Neutrophil (primary cell): ENCODE data around the gene TMEM30B.
"Not testable (repeated sequence)": the region's sequence is repeated elsewhere in the genome, so short reads cannot be mapped to it uniquely, and the experiment has no call there.

Source experiments
- H3K27ac ChIP-seq: fragments of 200-600 bp; sonication (generic); 2 replicates; pipeline ENCODE4 v1.5.1; 2016; ENCODE audit warnings: mild to moderate bottlenecking, moderate library complexity
- H3K27me3 ChIP-seq: fragments of 200-600 bp; sonication (generic); 2 replicates; pipeline ENCODE4 v1.6.0; 2016; ENCODE audit warnings: mild to moderate bottlenecking
- H3K36me3 ChIP-seq: fragments of 200-600 bp; sonication (generic); 2 replicates; pipeline ENCODE4 v1.5.1; 2017
- H3K4me1 ChIP-seq, 2 experiments: fragments of 200-600 bp in 1 of 2; sonication (generic) in 1 of 2; 1 replicate in 1 of 2; 2 replicates in 1 of 2; pipeline versions ENCODE4 v1.5.1 to v1.6.1; 2013 to 2016; ENCODE audit warnings: low read depth in 1 of 2, low read length in 1 of 2, mild to moderate bottlenecking in 1 of 2, moderate library complexity in 1 of 2; ENCODE audit not compliant: control insufficient read depth in 1 of 2, insufficient read depth in 1 of 2
- H3K4me3 ChIP-seq, 2 experiments: fragments of 200-600 bp in 1 of 2; sonication (generic) in 1 of 2; 1 replicate in 1 of 2; 2 replicates in 1 of 2; pipeline ENCODE4 v1.5.1; 2013 to 2016; ENCODE audit warnings: low read depth in 1 of 2, low read length in 1 of 2, mild to moderate bottlenecking in 1 of 2, moderate library complexity in 1 of 2
- H3K9me3 ChIP-seq: fragments of 200-600 bp; sonication (generic); 2 replicates; pipeline ENCODE4 v1.5.1; 2016
- CTCF ChIP-seq: fragments of 200-600 bp; sonication (generic); IDR thresholded peaks from 2 replicates; pipeline ENCODE4 v1.5.1; 2016; ENCODE audit warnings: antibody characterized with exemption

The TMEM30B gene

GRCh38 chr14:61321385-61322010 is 40.4 kb upstream of the TMEM30B start, which contains the start of gene PRKCH:
Gene PRKCH, plus strand, starts transcription at chr14:61321579. Its CDS starts 523 bp downstream, at chr14:61322102.
- TF ChIP-seq CTCF, result no peak
- Histone ChIP-seq H3K4me1 (peaks cover 16 to 24% of the 10 kb centered on the region in 2 experiments), H3K9me3 (no peaks in the 10 kb centered on the region), H3K27ac (no peak within 1 kb of the TSS), H3K27me3 (peaks cover 59% of the 10 kb centered on the region), H3K36me3 (no peaks in the 10 kb centered on the region), H3K4me3 (peak within 1 kb of the TSS; percentile 27 to 53)

GRCh38 chr14:61320806-61321384 is 39.8 kb upstream of the TMEM30B start:
- H3K4me3 ChIP-seq, result peak overlapping the region in 1 of 2 experiments; percentile 53
- no peaks in the 10 kb centered on the region for H3K36me3 ChIP-seq
- peaks cover 16 to 24% of the 10 kb centered on the region in 2 experiments for H3K4me1 ChIP-seq
- H3K9me3 ChIP-seq, result no peaks in the 10 kb centered on the region
- H3K27ac ChIP-seq, result no peak overlapping the region
- no peak for TF ChIP-seq CTCF
- H3K27me3 ChIP-seq, result peaks cover 59% of the 10 kb centered on the region

- not testable (repeated sequence) for H3K4me3 ChIP-seq, H3K36me3 ChIP-seq, H3K9me3 ChIP-seq, H3K27ac ChIP-seq
- H3K4me1 ChIP-seq, result peaks cover 16 to 24% of the 10 kb centered on the region in 2 experiments
- H3K27me3 ChIP-seq, result peaks cover 59% of the 10 kb centered on the region
Observed at GRCh38 chr14:61320170-61320569, 39.0 kb upstream of the TMEM30B start.

GRCh38 chr14:61319706-61320105 is 38.6 kb upstream of the TMEM30B start:
- no peak overlapping the region for H3K4me3 ChIP-seq
- peaks cover 16 to 24% of the 10 kb centered on the region in 2 experiments for H3K4me1 ChIP-seq
- no peak overlapping the region for H3K27ac ChIP-seq
- H3K36me3 ChIP-seq, result no peaks in the 10 kb centered on the region
- TF ChIP-seq CTCF, result no peak
- H3K27me3 ChIP-seq, result peaks cover 58% of the 10 kb centered on the region
- H3K9me3 ChIP-seq, result no peaks in the 10 kb centered on the region

DNA sequence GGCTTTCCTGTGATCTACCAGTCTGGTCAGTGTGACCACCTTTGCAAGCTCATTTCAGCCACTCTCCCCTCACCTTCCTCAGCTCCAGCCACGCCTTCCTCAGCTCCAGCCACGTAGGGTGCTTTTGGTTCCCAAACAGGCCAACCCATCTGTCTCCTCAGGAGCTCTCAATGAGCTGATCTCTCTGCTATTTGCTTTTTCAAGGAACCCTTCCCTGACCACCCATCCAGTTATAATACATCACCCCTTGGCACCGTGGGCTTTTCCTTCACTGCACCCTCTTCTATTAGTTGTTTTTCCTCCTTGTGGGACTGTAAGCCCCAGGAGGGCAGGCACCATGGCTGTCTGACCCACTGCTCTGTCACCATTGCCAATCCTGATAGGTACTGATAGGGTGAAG is 37.9 kb upstream of the TMEM30B start:
- H3K4me3 ChIP-seq, result no peak overlapping the region
- no peak overlapping the region for H3K27ac ChIP-seq
- TF ChIP-seq CTCF, result no peak
- H3K4me1 ChIP-seq, result peaks cover 16 to 24% of the 10 kb centered on the region in 2 experiments
- peaks cover 51% of the 10 kb centered on the region for H3K27me3 ChIP-seq
- H3K9me3 ChIP-seq, result no peaks in the 10 kb centered on the region
- no peaks in the 10 kb centered on the region for H3K36me3 ChIP-seq

GRCh38 chr14:61315313-61315712 is 34.2 kb upstream of the TMEM30B start:
- Histone ChIP-seq H3K9me3 (no peaks in the 10 kb centered on the region), H3K27ac (no peak overlapping the region), H3K36me3 (no peaks in the 10 kb centered on the region), H3K4me3 (no peak overlapping the region), H3K4me1 (no peaks in the 10 kb centered on the region), H3K27me3 (peaks cover 14% of the 10 kb centered on the region)
- no peak for TF ChIP-seq CTCF

DNA sequence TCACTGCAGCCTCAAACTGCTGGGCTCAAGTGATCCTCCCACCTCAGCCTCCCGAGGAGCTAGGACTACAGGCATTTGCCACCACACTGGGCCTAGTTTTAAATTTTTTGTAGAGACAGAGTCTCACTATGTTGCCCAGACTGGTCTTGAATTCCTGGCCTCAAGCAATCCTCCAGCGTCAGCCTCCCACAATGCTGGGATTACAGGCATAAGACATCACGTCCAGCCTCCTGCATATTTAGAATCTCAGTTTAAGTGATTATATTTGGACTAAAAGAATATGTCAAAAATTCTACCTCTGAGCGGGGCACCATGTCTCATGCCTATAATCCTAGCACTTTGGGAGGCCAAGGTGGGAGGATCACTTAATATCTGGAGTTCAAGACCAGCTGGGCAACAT is 27.6 kb upstream of the TMEM30B start:
- not testable (repeated sequence) for H3K36me3 ChIP-seq, H3K4me1 ChIP-seq, H3K9me3 ChIP-seq, H3K4me3 ChIP-seq, H3K27me3 ChIP-seq, H3K27ac ChIP-seq
